Measurements from ENCODE around the gene S100A8. TPM values are rescaled to one million over a fixed set of nuclear protein-coding genes. Genes with fewer than 3 reads are reported as not detected.

S100A8 gene
- total and polyA plus RNA-seq, 2 donors (not counting 3 experiments of a cell fraction or from before 2014, with no cell fraction given): not detected

GRCh38 chr1:153434746-153435455 is 44.0 kb upstream of the S100A8 start:
- BruUV-seq (replicated peaks): no TSS peak
- CTCF ChIA-PET: interaction anchor here (1.0 kb wide), 1 partner anchor 15 kb away, joined by 3 read pairs; no protein-coding TSS in a partner anchor

More at GRCh38 chr1:153434746-153435455, 44.0 kb upstream of the S100A8 start:
- Histone ChIP-seq H3K4me1 (ENCODE audit: control insufficient read depth, extremely low read depth, insufficient read depth, low read length) (no peaks in the 10 kb centered on the region), H2AFZ (ENCODE audit: low read depth, low read length) (no peak overlapping the region), H3K9me3 (replicated peaks; ENCODE audit: control insufficient read depth, insufficient read depth, low read length) (no peaks in the 10 kb centered on the region), H3K27ac (ENCODE audit: insufficient read depth, low read depth, low read length) (no peak overlapping the region), H3K27me3 (ENCODE audit: control insufficient read depth in 2 of 2, insufficient read depth in 2 of 2, low read length in 2 of 2) (no peaks in the 10 kb centered on the region), H3K9ac (replicated peaks; ENCODE audit: extremely low read depth, insufficient read depth, low read length) (no peak overlapping the region), H3K36me3 (ENCODE audit: control insufficient read depth in 2 of 2, extremely low read depth in 1 of 2, insufficient read depth in 2 of 2, low read length in 2 of 2) (no peaks in the 10 kb centered on the region), H3K4me3 (replicated peaks in 1 of 3; ENCODE audit: insufficient read depth in 1 of 3, low read depth in 1 of 3, low read length in 3 of 3) (no peak overlapping the region), H4K20me1 (replicated peaks; ENCODE audit: control insufficient read depth, extremely low read depth, insufficient read depth, low read length) (no peaks in the 10 kb centered on the region), H3K79me2 (ENCODE audit: control insufficient read depth, insufficient read depth, low read length) (no peaks in the 10 kb centered on the region), H3K9me1 (replicated peaks; ENCODE audit: control insufficient read depth, extremely low read depth, insufficient read depth, low read length) (no peaks in the 10 kb centered on the region), H3K4me2 (ENCODE audit: insufficient read depth, low read length) (no peak overlapping the region)
- no peak for TF ChIP-seq POLR2AphosphoS5 (IDR thresholded peaks at IDR 0.05; ENCODE audit: insufficient read depth, low read depth, low read length)
- no peak for TF ChIP-seq EZH2 (IDR thresholded peaks at IDR 0.05; ENCODE audit: borderline replicate concordance, low read depth, low read length, severe bottlenecking)
- no peak for TF ChIP-seq JUN (IDR thresholded peaks at IDR 0.05; ENCODE audit: borderline replicate concordance, insufficient read depth, insufficient read length, low read depth)
- TF ChIP-seq CTCF (IDR thresholded peaks at IDR 0.05; ENCODE audit: extremely low read depth in 1 of 2, insufficient read depth in 1 of 2, low read depth in 1 of 2, low read length in 2 of 2): no peak
- TF ChIP-seq MYC (IDR thresholded peaks at IDR 0.05; ENCODE audit: low read depth, low read length): no peak
- TF ChIP-seq MAX (IDR thresholded peaks at IDR 0.05; ENCODE audit: insufficient read depth, insufficient read length): no peak
- no peak for TF ChIP-seq POLR2A (IDR thresholded peaks at IDR 0.05; ENCODE audit: low read depth, low read length)
- no peak for TF ChIP-seq GATA2 (IDR thresholded peaks at IDR 0.05; ENCODE audit: insufficient read depth, insufficient read length, low read depth, low read length)
- no peak for TF ChIP-seq FOS (IDR thresholded peaks at IDR 0.05; ENCODE audit: borderline replicate concordance, insufficient read depth, low read length)
- DNase-seq (ENCODE audit: low read depth, low spot score) (no peak), FAIRE-seq (no peak)
- intact Hi-C loops (cut with micrococcal nuclease): no loop called here
- POLR2A ChIA-PET: interaction anchor here (0.6 kb wide), 1 partner anchor 115 kb away, joined by 5 read pairs; no protein-coding TSS in a partner anchor
- dilution Hi-C loops (cut with MboI; ENCODE audit: extremely low pct_ligation_motif_present, low sequenced_read_pairs): no loop called here

Measured in endothelial cell of umbilical vein (primary cell).